Activated T-cell treated with anti-CD3 and anti-CD28 coated beads for 24 hours (primary cell): Measurements from ENCODE around the gene CCNA1.

ENCODE experiments used
- DNase-seq: peaks from one replicate; pipeline ENCODE4 v3.0.0-alpha.2; 2020; ENCODE audit warnings: low read depth

The CCNA1 gene

GRCh38 chr13:36432106-36432544 is at the start of gene CCNA1:
CCNA1 (plus strand) TSS chr13:36432495; CDS start chr13:36433057, 562 bp downstream.
- DNase-seq: no peak

DNA sequence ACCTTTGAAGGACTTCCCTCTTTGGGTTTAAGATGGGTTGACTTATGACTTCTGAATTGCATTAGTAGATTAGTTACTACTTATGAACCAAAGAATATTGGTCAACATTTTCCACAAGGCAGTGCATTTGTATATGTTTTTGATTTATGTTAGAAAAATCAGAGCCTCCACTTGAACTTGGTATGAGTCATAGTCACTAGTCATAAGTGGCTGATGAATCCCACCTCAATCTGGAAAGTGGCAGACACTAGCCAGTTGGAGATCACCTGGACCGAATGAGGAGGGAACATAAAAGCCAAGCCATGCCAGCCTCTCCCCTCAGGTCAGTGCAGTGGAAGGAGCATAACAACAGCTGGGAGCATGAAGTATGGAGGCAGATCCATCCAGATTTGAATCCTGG is 46.8 kb upstream of the CCNA1 start:
- no peak for DNase-seq

- DNase-seq: no peak
These were observed 37.0 kb upstream of the CCNA1 start for GRCh38 chr13:36395280-36395679.

- DNase-seq: no peak
These were observed 27.1 kb upstream of the CCNA1 start for GRCh38 chr13:36405151-36405550.

- DNase-seq: no peak
These were observed 19.6 kb upstream of the CCNA1 start for GRCh38 chr13:36412736-36413135.

DNA sequence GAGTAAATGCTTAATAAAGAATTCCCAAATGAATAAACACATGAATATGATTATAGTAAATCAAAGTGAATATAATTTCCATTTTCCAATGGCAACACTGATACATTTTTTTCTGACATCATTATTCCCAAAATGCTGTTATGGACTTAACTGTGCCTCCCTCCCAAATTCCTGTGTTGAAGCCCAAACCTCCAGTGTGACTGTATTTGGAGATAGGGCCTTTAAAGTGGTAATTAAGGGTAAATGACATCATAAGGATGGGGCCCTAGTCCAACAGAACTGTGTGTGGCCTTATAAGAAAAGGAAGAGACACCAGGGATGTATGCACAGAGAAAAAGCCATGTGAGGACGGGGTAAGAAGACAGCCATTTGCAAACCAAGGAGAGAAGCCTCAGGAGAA is 19.1 kb upstream of the CCNA1 start:
- no peak for DNase-seq

- no peak for DNase-seq
These were observed 17.8 kb upstream of the CCNA1 start for GRCh38 chr13:36414461-36414860.

DNA sequence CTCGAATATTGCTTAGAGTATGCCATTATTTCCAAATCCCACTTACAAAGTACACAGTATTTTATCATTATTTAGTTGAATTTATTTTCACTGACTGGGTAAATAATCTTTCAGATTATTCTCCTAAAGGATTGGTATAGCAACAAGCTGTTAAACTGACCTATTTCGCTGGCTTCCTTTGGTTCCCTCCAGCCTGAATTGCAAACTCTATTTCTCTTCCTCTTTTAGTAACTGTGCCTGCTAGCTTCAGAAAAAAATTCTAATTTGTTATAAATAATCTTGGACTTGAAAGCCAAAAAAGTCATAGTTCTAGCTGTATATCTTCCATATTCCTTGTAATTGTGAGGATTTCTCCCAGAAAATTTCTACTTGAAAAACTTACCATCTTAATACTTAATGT is 15.0 kb upstream of the CCNA1 start:
- no peak for DNase-seq

DNA sequence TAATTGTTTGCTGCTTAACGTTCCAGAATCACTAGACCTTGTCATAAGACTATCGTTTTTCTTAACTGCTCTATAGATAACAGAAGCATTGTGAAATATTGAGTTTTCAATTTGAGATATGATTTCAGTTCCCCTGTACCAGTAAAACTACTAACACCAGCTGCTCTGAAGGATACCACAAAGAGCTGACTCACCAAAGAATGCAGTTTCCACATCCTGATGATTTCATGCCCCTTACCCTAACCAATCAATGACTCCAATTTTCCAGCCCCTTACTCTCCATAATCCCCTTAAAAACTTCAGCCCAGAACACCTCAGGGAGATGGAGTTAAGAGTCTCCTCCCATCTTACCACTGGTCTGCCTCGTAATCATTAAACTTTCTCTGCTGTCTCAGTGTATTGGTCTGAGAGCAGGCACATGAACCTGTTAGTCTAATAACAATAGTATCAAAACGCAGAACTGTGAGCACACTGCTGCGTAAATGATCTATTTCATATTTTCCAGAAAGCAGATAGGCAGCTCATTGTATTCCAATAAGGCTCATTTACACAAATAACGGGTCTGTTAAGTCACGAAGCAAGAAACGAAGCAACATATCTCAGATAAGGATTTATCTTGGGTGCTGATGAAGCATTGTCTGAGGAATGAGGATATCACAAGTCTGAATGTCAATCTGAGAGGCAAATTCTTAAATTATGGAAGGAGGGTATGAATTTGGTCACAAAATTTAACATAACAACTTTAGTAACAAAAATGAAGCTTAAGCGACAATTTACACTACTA is 14.1 kb upstream of the CCNA1 start:
- no peak for DNase-seq

GRCh38 chr13:36420437-36420891 is 11.8 kb upstream of the CCNA1 start:
- peak; percentile 59 for DNase-seq

- no peak for DNase-seq
These were observed 10.8 kb upstream of the CCNA1 start for GRCh38 chr13:36421447-36421846.

- no peak for DNase-seq
These were observed 4.2 kb upstream of the CCNA1 start for GRCh38 chr13:36428086-36428485.

DNA sequence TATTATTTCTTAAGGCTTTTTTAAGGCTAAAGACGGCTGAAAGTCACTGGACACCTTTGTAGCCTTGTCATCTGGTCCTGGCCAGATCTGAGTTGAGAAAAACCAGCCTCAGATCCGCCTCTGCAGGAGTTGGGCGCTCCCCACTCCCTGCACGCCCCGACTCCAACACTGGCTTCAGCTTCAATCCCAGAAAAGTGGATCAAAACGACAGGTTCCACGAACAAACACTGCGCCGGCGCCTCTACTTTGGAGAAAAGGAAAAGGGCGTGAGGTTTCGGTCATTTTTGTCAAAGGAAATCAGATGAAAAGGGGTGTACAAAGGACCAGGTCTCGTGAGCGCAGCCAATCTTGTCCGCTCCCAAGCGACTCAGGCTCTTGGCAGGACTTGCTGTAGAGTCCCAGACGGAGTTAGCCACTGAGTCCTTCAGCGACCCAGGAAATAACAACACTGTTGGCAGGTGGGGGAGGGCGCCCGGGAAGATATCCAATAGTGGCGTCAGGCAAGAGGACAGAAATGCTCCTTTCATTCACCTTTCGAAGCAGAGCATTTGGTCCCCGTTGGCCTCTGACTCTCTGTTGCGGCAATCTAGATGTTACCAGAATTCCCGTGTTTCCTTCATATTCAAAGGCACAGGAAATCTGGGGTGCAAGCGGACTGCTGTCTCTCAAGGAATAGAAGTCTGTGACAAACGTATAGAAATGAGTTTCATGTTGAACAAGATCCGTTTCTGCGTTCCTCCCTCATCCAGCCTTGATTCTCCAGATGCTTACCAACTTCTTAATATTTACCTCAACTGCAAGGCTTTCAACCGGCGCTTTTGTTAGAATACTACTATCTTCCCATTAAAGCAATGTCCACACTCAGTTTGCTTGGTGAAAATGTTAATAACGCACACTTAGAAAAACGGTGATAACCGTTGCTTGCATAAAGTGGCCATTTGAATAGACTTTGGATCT is 1.8 kb upstream of the CCNA1 start:
- DNase-seq: no peak

GRCh38 chr13:36431204-36432105 is 840 bp upstream of the CCNA1 start:
- DNase-seq: no peak

- DNase-seq: no peak
These were observed 4.5 kb downstream of the CCNA1 start for GRCh38 chr13:36436811-36437210.

DNA sequence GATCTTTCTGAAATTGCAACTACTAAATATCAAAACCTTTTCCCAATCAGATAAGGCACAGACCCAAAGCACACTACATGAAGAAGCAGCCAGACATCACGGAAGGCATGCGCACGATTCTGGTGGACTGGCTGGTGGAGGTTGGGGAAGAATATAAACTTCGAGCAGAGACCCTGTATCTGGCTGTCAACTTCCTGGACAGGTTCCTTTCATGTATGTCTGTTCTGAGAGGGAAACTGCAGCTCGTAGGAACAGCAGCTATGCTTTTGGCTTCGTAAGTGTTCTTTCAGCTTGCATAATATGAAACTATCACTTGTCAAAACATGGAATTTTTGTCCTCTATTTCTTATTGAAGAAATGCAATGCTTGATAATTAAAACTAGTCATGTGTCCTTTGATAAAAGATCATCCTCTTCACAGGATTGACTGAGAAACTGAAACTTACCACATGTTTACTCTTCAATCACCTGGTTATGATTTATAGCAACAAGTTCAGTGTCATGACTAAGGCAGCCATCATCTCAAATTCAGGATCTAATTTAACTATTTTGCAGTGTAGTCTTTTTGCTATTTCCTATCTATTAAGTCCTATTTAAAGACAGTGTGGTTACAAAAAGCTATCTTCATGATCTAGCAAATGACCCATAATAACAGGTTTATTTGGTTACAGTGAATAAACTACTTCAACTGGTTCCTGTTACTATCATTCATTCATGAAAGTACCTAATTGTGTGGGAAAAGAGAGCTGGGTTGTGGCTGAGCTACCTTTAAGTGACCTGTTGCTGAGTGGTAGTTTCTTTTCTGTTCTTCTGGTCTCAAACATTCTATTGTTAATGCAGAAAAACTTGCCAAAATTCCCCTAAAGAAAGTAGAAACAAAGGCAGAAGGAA is 6.5 kb downstream of the CCNA1 start:
- DNase-seq: no peak

- DNase-seq: no peak
These were observed 13.0 kb downstream of the CCNA1 start for GRCh38 chr13:36445278-36445677.

DNA sequence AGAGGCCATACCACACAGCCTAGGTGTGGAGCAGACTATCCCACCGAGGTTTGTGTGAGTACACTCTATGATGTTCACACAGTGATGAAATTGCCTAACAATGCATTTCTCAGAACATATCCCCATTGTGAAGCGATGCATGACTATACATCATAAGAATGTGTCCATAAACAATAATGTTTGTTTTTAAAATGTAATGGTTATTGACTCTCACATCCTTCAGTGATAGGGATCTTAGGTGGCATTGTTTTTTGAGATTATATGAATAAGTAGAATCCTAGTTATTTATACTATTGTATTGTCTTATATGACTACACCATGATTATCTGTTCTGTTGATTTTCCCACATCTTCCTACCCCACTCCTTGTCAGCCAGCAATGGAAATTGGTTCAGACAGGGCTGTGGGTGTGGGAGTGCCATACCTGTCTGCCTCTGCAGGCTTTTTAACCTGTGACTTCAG is 13.6 kb downstream of the CCNA1 start:
- no peak for DNase-seq

- DNase-seq: no peak
These were observed 15.2 kb downstream of the CCNA1 start for GRCh38 chr13:36447501-36447900.

- DNase-seq: no peak
These were observed 18.2 kb downstream of the CCNA1 start for GRCh38 chr13:36450534-36450933.

- no peak for DNase-seq
These were observed 21.2 kb downstream of the CCNA1 start for GRCh38 chr13:36453516-36453915.
